ENCODE measurements around the gene GPATCH2L. TPM values are rescaled to one million over a fixed set of nuclear protein-coding genes. Genes with fewer than 3 reads are reported as not detected.

The GPATCH2L gene
- total and polyA plus RNA-seq, 2 experiments from 2014 or later = 19.6 to 94.4 TPM

DNA sequence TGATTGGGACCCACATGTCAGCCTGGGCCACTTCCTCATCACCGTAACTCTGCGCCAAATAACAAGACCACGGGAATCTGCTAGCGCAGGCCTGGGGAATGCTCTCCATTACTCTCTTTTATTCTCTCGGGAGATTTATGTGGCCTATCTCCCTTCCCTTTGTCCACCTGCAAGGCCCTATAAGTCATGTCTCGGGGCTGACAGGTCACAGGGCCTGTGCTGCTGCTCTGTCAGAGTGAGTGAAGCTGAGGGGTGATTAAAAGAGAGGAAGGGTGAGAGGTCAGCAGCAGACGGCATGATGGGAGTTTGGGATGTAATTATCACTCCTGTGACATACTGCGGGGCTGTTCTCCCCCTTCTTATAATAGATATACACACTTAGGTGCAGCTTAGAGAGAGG is 26.2 kb upstream of the GPATCH2L start:
- H3K36me3 Mint-ChIP-seq (ENCODE audit: low read depth) = no peaks in the 10 kb centered on the region
- H3K4me3 ChIP-seq = no peak overlapping the region
- 0 out of 2 replicates have a peak, but pooled peaks cover 3% of the 10 kb centered on the region for H3K9me2 ChIP-seq (ENCODE audit: insufficient read depth)
- H3K9me3 Mint-ChIP-seq = no peaks in the 10 kb centered on the region; the same call in 2 of the 3 replicates
- no peak overlapping the region for H3K4me3 Mint-ChIP-seq
- no peaks in the 10 kb centered on the region for H3K4me1 ChIP-seq (ENCODE audit: insufficient read depth)
- no peaks in the 10 kb centered on the region for H3K79me2 ChIP-seq (replicated peaks; ENCODE audit: insufficient read depth)
- peaks cover 1% of the 10 kb centered on the region for H3K27me3 ChIP-seq (ENCODE audit: insufficient read depth)
- DNase-seq (ENCODE audit: low spot score) = no peak
- no peaks in the 10 kb centered on the region for H3K36me3 ChIP-seq (ENCODE audit: insufficient read depth)
- no peaks in the 10 kb centered on the region for H3F3A ChIP-seq (replicated peaks; ENCODE audit: low read depth)
- peaks cover 6% of the 10 kb centered on the region for H3K27me3 Mint-ChIP-seq (ENCODE audit: insufficient read depth, low read depth, poor library complexity)
- H3K4me2 ChIP-seq = no peak overlapping the region
- H3K27ac ChIP-seq (ENCODE audit: low read depth) = no peak overlapping the region
- ATAC-seq = no peak
- peaks cover 14% of the 10 kb centered on the region for H3K4me1 Mint-ChIP-seq
- no peak overlapping the region for H3K27ac Mint-ChIP-seq
- H2AFZ ChIP-seq = no peak overlapping the region
- no peaks in the 10 kb centered on the region for H4K20me1 ChIP-seq (replicated peaks; ENCODE audit: insufficient read depth)
- TF ChIP-seq, protein P1, sequence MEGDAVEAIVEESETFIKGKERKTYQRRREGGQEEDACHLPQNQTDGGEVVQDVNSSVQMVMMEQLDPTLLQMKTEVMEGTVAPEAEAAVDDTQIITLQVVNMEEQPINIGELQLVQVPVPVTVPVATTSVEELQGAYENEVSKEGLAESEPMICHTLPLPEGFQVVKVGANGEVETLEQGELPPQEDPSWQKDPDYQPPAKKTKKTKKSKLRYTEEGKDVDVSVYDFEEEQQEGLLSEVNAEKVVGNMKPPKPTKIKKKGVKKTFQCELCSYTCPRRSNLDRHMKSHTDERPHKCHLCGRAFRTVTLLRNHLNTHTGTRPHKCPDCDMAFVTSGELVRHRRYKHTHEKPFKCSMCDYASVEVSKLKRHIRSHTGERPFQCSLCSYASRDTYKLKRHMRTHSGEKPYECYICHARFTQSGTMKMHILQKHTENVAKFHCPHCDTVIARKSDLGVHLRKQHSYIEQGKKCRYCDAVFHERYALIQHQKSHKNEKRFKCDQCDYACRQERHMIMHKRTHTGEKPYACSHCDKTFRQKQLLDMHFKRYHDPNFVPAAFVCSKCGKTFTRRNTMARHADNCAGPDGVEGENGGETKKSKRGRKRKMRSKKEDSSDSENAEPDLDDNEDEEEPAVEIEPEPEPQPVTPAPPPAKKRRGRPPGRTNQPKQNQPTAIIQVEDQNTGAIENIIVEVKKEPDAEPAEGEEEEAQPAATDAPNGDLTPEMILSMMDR (conservative IDR thresholded peaks at IDR 0.05; ENCODE audit: low read depth in 2 of 2) = no peak
- TF ChIP-seq, protein P2, sequence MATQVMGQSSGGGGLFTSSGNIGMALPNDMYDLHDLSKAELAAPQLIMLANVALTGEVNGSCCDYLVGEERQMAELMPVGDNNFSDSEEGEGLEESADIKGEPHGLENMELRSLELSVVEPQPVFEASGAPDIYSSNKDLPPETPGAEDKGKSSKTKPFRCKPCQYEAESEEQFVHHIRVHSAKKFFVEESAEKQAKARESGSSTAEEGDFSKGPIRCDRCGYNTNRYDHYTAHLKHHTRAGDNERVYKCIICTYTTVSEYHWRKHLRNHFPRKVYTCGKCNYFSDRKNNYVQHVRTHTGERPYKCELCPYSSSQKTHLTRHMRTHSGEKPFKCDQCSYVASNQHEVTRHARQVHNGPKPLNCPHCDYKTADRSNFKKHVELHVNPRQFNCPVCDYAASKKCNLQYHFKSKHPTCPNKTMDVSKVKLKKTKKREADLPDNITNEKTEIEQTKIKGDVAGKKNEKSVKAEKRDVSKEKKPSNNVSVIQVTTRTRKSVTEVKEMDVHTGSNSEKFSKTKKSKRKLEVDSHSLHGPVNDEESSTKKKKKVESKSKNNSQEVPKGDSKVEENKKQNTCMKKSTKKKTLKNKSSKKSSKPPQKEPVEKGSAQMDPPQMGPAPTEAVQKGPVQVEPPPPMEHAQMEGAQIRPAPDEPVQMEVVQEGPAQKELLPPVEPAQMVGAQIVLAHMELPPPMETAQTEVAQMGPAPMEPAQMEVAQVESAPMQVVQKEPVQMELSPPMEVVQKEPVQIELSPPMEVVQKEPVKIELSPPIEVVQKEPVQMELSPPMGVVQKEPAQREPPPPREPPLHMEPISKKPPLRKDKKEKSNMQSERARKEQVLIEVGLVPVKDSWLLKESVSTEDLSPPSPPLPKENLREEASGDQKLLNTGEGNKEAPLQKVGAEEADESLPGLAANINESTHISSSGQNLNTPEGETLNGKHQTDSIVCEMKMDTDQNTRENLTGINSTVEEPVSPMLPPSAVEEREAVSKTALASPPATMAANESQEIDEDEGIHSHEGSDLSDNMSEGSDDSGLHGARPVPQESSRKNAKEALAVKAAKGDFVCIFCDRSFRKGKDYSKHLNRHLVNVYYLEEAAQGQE (IDR thresholded peaks at IDR 0.05; ENCODE audit: unreplicated experiment) = no peak
- TF ChIP-seq JUNB (IDR thresholded peaks at IDR 0.05; ENCODE audit: unreplicated experiment) (no peak), POLR2AphosphoS5 (IDR thresholded peaks at IDR 0.05; ENCODE audit: low read depth) (no peak), ZNF331 (CRISPR knock-in tag; IDR thresholded peaks at IDR 0.05; ENCODE audit: low read depth) (no peak), STAT1 (IDR thresholded peaks at IDR 0.05; ENCODE audit: unreplicated experiment) (no peak), ZNF114 (CRISPR knock-in tag; IDR thresholded peaks at IDR 0.05) (no peak), EZH2phosphoT487 (IDR thresholded peaks at IDR 0.05; ENCODE audit: unreplicated experiment) (no peak), ZNF462 (CRISPR knock-in tag; IDR thresholded peaks at IDR 0.05) (no peak), CREB1 (CRISPR knock-in tag; IDR thresholded peaks at IDR 0.05; ENCODE audit: low read depth) (no peak), EZH2 (IDR thresholded peaks at IDR 0.05; ENCODE audit: low read depth, unreplicated experiment) (no peak), NANOG (IDR thresholded peaks at IDR 0.05; ENCODE audit: borderline replicate concordance) (no peak)
- TF ChIP-seq, protein P3, sequence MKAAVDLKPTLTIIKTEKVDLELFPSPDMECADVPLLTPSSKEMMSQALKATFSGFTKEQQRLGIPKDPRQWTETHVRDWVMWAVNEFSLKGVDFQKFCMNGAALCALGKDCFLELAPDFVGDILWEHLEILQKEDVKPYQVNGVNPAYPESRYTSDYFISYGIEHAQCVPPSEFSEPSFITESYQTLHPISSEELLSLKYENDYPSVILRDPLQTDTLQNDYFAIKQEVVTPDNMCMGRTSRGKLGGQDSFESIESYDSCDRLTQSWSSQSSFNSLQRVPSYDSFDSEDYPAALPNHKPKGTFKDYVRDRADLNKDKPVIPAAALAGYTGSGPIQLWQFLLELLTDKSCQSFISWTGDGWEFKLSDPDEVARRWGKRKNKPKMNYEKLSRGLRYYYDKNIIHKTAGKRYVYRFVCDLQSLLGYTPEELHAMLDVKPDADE (IDR thresholded peaks at IDR 0.05) = no peak

Data from GM23338 (cell line).